Bronchial epithelial cell (primary cell): Measurements from ENCODE around the gene FLOT2. TPM values are rescaled to one million over a fixed set of nuclear protein-coding genes. Genes with fewer than 3 reads are reported as not detected.
A peak's percentile ranks its signal among the peaks of the same experiment; 100 is the strongest.

Experiments
- DNase-seq: peaks from one replicate; pipeline ENCODE4 v3.0.0-alpha.2; 2010; ENCODE audit warnings: low read depth
- FAIRE-seq: peaks from 2 replicates; lab custom pipeline; 2011; peaks lifted over from hg19 to GRCh38; lab: Jason Lieb, UNC
- H3K27me3 ChIP-seq: 2 replicates; pipeline ENCODE4 v1.5.1; 2011; ENCODE audit warnings: low read length; ENCODE audit not compliant: control insufficient read depth, insufficient read depth
- H3K36me3 ChIP-seq: 2 replicates; pipeline ENCODE4 v1.5.1; 2011; ENCODE audit warnings: low read length; ENCODE audit not compliant: control insufficient read depth, insufficient read depth
- H3K4me3 ChIP-seq: 2 replicates; pipeline ENCODE4 v1.5.1; 2011; ENCODE audit warnings: mild to moderate bottlenecking, low read depth, low read length, control low read depth
- CTCF ChIP-seq: IDR thresholded peaks from 2 replicates; pipeline ENCODE4 v1.5.1; 2011; ENCODE audit warnings: mild to moderate bottlenecking, moderate library complexity, low read length, control low read depth, inconsistent platforms; ENCODE audit not compliant: insufficient read depth, severe bottlenecking
- total RNA-seq: library from RNA; depleted of rRNA; stranded (reverse); fragments of >200 nt; gene quantifications from 2 replicates; pipeline ENCODE4 v1.2.1, GENCODE V29; 2014

The FLOT2 gene
- total RNA-seq, 1 donor from 2014 or later = 24.5 TPM

DNA sequence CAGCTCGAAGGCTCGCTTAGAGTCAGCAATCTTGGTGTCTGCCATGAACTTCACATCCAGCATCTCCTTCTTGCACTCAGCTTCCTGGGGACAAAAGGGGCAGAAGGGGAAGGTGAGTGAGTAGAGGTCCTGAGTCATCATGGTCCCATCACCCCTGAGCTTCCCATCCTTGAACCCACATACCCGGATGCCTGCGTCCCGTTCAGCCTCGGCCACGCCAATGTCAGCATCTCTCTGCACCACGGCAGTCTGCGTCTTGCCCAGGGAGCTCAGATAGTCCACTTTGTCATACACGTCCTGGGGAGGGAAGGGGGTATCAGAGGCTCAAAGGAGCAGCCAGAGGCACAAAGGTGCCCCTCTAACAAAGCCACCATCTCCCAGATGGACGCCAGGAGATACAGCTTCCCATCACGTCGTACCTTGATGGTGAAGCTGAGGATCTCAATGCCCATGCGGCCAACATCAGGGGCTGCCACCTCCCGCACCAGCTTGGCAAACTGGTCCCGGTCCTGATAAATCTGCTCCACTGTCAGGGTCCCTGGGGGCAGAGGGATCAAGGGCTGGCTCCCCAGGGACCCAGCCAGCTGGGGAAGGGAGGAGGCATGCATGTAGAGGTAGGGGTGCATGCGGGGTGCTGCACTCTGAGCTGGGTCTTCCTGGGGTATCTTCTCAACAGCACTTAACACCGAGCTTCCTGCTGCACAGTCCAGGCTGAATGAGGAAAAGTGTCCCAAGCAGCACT is 15.2 kb downstream of the FLOT2 start:
- Histone ChIP-seq H3K36me3 (peaks cover 30% of the 10 kb centered on the region), H3K27me3 (no peaks in the 10 kb centered on the region), H3K4me3 (no peak overlapping the region)
- DNase-seq (no peak), FAIRE-seq (peak; percentile 47)
- no peak for TF ChIP-seq CTCF

GRCh38 chr17:28881533-28882056 is 15.9 kb downstream of the FLOT2 start:
- peaks cover 29% of the 10 kb centered on the region for H3K36me3 ChIP-seq
- no peak for FAIRE-seq

DNA sequence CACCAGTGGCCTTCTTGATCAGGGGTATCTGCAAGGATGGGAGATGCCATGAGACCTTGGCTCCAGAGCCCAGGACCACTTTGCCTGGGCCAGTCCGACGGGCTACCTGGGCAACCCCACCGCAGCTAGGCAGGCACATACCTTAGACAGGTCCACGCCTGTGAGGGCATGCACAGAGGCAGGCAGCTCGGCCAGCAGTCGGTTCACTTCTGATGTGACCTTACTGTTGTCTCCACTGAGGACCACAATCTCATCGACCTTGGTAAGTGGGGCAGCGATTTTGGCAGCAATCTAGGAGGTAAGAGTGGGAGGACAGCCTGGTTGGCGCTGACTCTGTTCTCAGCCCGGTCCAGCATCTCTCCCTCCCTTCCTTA is 17.0 kb downstream of the FLOT2 start:
- H3K36me3 ChIP-seq = peaks cover 26% of the 10 kb centered on the region
- FAIRE-seq = no peak
- no peak for TF ChIP-seq CTCF

More at GRCh38 chr17:28881533-28882056, 15.9 kb downstream of the FLOT2 start:
- TF ChIP-seq CTCF = no peak
- no peak for DNase-seq
- Histone ChIP-seq H3K4me3 (no peak overlapping the region), H3K27me3 (no peaks in the 10 kb centered on the region)

GRCh38 chr17:28879886-28880571 is 17.5 kb downstream of the FLOT2 start:
- peaks cover 21% of the 10 kb centered on the region for H3K36me3 ChIP-seq
- no peak for TF ChIP-seq CTCF
- DNase-seq (no peak), FAIRE-seq (no peak)
- H3K27me3 ChIP-seq = no peaks in the 10 kb centered on the region
- no peak overlapping the region for H3K4me3 ChIP-seq

More for the DNA sequence above, 17.0 kb downstream of the FLOT2 start:
- DNase-seq = peak; percentile 67
- no peaks in the 10 kb centered on the region for H3K27me3 ChIP-seq
- H3K4me3 ChIP-seq = no peak overlapping the region

DNA sequence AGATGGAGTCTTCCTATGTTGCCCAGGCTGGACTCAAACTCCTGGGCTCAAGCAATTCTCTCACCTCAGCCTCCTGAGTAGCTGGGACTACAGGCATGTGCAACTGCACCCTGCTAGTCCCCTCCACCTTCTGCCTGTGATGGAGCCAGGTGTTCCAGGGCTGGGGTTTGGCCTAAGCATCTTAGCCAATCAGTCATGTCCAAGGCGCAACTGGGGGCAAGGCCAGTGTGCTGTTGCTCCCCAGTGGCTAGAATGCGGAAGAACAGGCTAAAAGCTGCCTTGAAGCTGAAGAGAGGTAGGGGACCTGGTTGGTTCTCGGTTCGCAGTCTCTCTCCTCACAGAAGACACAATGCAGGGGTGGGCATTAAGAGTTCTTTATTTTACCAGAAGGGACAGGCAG is 18.6 kb downstream of the FLOT2 start:
- H3K27me3 ChIP-seq = no peaks in the 10 kb centered on the region
- FAIRE-seq (no peak), DNase-seq (peak; percentile 59)
- TF ChIP-seq CTCF = peak; percentile 71
- peaks cover 15% of the 10 kb centered on the region for H3K36me3 ChIP-seq
- no peak overlapping the region for H3K4me3 ChIP-seq
